ENCODE measurements around the gene CTRB1. TPM values are rescaled to one million over a fixed set of nuclear protein-coding genes. Genes with fewer than 3 reads are reported as not detected.

The CTRB1 gene
- total RNA-seq, 1 experiment from 2014 or later: not detected

DNA sequence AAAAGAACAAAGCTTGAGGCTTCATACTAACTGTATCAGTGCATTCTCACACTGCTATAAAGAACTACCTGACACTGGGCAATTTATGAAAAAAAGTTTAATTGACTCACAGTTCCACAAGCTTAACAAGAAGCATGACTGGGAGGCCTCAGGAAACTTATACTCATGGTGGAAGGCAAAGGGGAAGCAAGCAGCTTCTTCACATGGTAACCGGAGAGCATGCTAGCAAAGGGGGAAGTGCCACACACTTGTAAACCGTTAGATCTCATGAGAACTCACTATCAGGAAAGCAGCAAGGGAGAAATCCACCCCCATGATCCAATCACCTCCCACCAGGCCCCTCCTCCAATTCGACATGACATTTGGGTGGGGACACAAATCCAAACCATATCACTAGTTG is 37.2 kb upstream of the CTRB1 start:
- Mint-ChIP-seq H3K4me1 (ENCODE audit: low read depth, unreplicated experiment) (peaks cover 8% of the 10 kb centered on the region), H3K9me3 (ENCODE audit: unreplicated experiment) (peaks cover 30% of the 10 kb centered on the region), H3K36me3 (ENCODE audit: insufficient read depth, unreplicated experiment) (no peaks in the 10 kb centered on the region), H3K27ac (ENCODE audit: unreplicated experiment) (no peak overlapping the region), H3K4me3 (ENCODE audit: unreplicated experiment) (no peak overlapping the region), H3K27me3 (ENCODE audit: insufficient read depth, unreplicated experiment) (no peaks in the 10 kb centered on the region)
- Histone ChIP-seq H3K27me3 (replicated peaks; ENCODE audit: control insufficient read depth, insufficient read depth, low read length) (no peaks in the 10 kb centered on the region), H3K4me1 (no peaks in the 10 kb centered on the region), H3K9me3 (peaks cover 11% of the 10 kb centered on the region), H3K4me3 (ENCODE audit: low read depth, low read length) (no peak overlapping the region), H3K36me3 (ENCODE audit: control insufficient read depth, insufficient read depth, low read length) (no peaks in the 10 kb centered on the region)
- no peak for TF ChIP-seq CTCF (IDR thresholded peaks at IDR 0.05; ENCODE audit: insufficient read depth in 1 of 2, low read depth in 1 of 2, low read length in 1 of 2, severe bottlenecking in 1 of 2, unreplicated experiment in 1 of 2)
- intact Hi-C loops (cut with micrococcal nuclease; ENCODE audit: unreplicated experiment): no loop called here
- ChIA-PET POLR2A (no interaction called here), CTCF (no interaction called here)
- BruUV-seq (replicated peaks): no TSS peak
- no peak for DNase-seq

- H3K9me3 ChIP-seq: no peaks in the 10 kb centered on the region; the same call in 1 of the 2 replicates
- H3K9me3 Mint-ChIP-seq (ENCODE audit: unreplicated experiment): peaks cover 18% of the 10 kb centered on the region
- intact Hi-C loops (cut with micrococcal nuclease; ENCODE audit: unreplicated experiment): no loop called here
- H3K36me3 Mint-ChIP-seq (ENCODE audit: insufficient read depth, unreplicated experiment): no peaks in the 10 kb centered on the region
- H3K4me3 Mint-ChIP-seq (ENCODE audit: unreplicated experiment): peak overlapping the region; percentile 39
- no peak for DNase-seq
- CTCF ChIA-PET: no interaction called here
- H3K27me3 ChIP-seq (replicated peaks; ENCODE audit: control insufficient read depth, insufficient read depth, low read length): no peaks in the 10 kb centered on the region
- no peak overlapping the region for H3K4me3 ChIP-seq (ENCODE audit: low read depth, low read length)
- H3K4me1 ChIP-seq: no peaks in the 10 kb centered on the region
- no peak overlapping the region for H3K27ac Mint-ChIP-seq (ENCODE audit: unreplicated experiment)
- peaks cover 7% of the 10 kb centered on the region for H3K4me1 Mint-ChIP-seq (ENCODE audit: low read depth, unreplicated experiment)
- POLR2A ChIA-PET: no interaction called here
- no peaks in the 10 kb centered on the region for H3K36me3 ChIP-seq (ENCODE audit: control insufficient read depth, insufficient read depth, low read length)
- BruUV-seq (replicated peaks): no TSS peak
- H3K27me3 Mint-ChIP-seq (ENCODE audit: insufficient read depth, unreplicated experiment): no peaks in the 10 kb centered on the region
- no peak for TF ChIP-seq CTCF (IDR thresholded peaks at IDR 0.05; ENCODE audit: insufficient read depth in 1 of 2, low read depth in 1 of 2, low read length in 1 of 2, severe bottlenecking in 1 of 2, unreplicated experiment in 1 of 2)
Observed at GRCh38 chr16:75188832-75189477, 29.8 kb upstream of the CTRB1 start.

GRCh38 chr16:75189638-75190245 is 29.0 kb upstream of the CTRB1 start:
- Mint-ChIP-seq H3K36me3 (ENCODE audit: insufficient read depth, unreplicated experiment) (no peaks in the 10 kb centered on the region), H3K27me3 (ENCODE audit: insufficient read depth, unreplicated experiment) (no peaks in the 10 kb centered on the region), H3K9me3 (ENCODE audit: unreplicated experiment) (peaks cover 18% of the 10 kb centered on the region), H3K4me1 (ENCODE audit: low read depth, unreplicated experiment) (peaks cover 7% of the 10 kb centered on the region), H3K27ac (ENCODE audit: unreplicated experiment) (no peak overlapping the region), H3K4me3 (ENCODE audit: unreplicated experiment) (no peak overlapping the region)
- no peaks in the 10 kb centered on the region; the same call in 1 of the 2 replicates for H3K9me3 ChIP-seq
- no peak for TF ChIP-seq CTCF (IDR thresholded peaks at IDR 0.05; ENCODE audit: insufficient read depth in 1 of 2, low read depth in 1 of 2, low read length in 1 of 2, severe bottlenecking in 1 of 2, unreplicated experiment in 1 of 2)
- H3K36me3 ChIP-seq (ENCODE audit: control insufficient read depth, insufficient read depth, low read length): no peaks in the 10 kb centered on the region
- BruUV-seq (replicated peaks): no TSS peak
- no peaks in the 10 kb centered on the region for H3K4me1 ChIP-seq
- intact Hi-C loops (cut with micrococcal nuclease; ENCODE audit: unreplicated experiment): no loop called here
- no peaks in the 10 kb centered on the region for H3K27me3 ChIP-seq (replicated peaks; ENCODE audit: control insufficient read depth, insufficient read depth, low read length)
- H3K4me3 ChIP-seq (ENCODE audit: low read depth, low read length): no peak overlapping the region
- ChIA-PET POLR2A (no interaction called here), CTCF (interaction anchor here (0.8 kb wide), 1 partner anchor 10 kb away, joined by 3 read pairs; no protein-coding TSS in a partner anchor)
- no peak for DNase-seq
